ENCODE measurements around the gene MIB2. TPM values are rescaled to one million over a fixed set of nuclear protein-coding genes. Genes with fewer than 3 reads are reported as not detected.
"Not testable (repeated sequence)": the region's sequence is repeated elsewhere in the genome, so short reads cannot be mapped to it uniquely, and the experiment has no call there.

MIB2 gene
- total RNA-seq, 3 donors from 2014 or later (not counting 1 experiment from before 2014, with no cell fraction given), result 44.9 to 54.1 (median 46.0) TPM

DNA sequence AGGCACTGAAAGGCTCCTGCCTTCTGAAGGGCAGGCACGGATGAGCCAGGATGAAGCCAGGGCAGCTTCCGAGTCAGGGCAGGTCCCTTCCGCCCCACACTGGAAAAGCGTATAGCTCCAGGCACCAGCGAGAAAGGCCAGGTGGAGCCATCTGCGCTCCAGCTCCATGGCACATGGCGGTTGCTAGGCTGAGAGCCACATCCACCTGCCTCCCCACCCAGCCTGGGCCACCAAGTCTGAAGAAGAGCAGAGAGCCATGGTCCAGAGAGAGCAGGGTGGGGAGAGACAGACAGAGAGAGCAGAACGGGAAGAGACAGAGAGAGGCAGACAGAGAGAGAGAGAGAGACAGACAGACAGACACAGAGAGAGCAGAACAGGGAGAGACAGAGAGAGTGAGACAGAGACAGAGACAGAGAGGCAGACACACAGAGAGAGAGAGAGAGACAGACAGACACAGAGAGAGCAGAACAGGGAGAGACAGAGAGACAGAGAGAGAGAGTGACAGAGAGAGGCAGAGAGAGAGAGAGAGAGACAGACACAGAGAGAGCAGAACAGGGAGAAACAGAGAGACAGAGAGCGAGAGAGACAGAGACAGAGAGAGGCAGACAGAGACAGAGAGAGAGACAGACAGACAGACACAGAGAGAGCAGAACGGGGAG is 20.6 kb upstream of the MIB2 start:
- no peak overlapping the region for H3K27ac ChIP-seq (ENCODE audit: low read length)
- TF ChIP-seq, protein P1, sequence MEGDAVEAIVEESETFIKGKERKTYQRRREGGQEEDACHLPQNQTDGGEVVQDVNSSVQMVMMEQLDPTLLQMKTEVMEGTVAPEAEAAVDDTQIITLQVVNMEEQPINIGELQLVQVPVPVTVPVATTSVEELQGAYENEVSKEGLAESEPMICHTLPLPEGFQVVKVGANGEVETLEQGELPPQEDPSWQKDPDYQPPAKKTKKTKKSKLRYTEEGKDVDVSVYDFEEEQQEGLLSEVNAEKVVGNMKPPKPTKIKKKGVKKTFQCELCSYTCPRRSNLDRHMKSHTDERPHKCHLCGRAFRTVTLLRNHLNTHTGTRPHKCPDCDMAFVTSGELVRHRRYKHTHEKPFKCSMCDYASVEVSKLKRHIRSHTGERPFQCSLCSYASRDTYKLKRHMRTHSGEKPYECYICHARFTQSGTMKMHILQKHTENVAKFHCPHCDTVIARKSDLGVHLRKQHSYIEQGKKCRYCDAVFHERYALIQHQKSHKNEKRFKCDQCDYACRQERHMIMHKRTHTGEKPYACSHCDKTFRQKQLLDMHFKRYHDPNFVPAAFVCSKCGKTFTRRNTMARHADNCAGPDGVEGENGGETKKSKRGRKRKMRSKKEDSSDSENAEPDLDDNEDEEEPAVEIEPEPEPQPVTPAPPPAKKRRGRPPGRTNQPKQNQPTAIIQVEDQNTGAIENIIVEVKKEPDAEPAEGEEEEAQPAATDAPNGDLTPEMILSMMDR (IDR thresholded peaks at IDR 0.05), result no peak
- Mint-ChIP-seq H3K36me3 (no peaks in the 10 kb centered on the region), H3K4me3 (no peak overlapping the region), H3K27ac (no peak overlapping the region), H3K27me3 (ENCODE audit: low read depth in 2 of 2) (peaks cover 0 to 6% of the 10 kb centered on the region in 2 donors), H3K4me1 (peaks cover 0 to 7% of the 10 kb centered on the region in 2 donors), H3K9me3 (no peaks in the 10 kb centered on the region)
- ATAC-seq (peak in 1 of 3 donors; percentile 23), DNase-seq (no peak)
- H3K27me3 ChIP-seq (ENCODE audit: control insufficient read depth, insufficient read depth, low read length), result peaks cover 2% of the 10 kb centered on the region
- 86% methylated on average over 10 of the region's 10 CpGs for WGBS (ENCODE audit: insufficient coverage)
- H3K36me3 ChIP-seq (ENCODE audit: control insufficient read depth, insufficient read depth, low read length), result no peaks in the 10 kb centered on the region
- H3K4me3 ChIP-seq (ENCODE audit: low read length), result no peak overlapping the region
- H3K9me3 ChIP-seq (ENCODE audit: control insufficient read depth, insufficient read depth, low read length), result no peaks in the 10 kb centered on the region
- H3K4me1 ChIP-seq (ENCODE audit: control insufficient read depth, insufficient read depth, low read length), result peaks cover 11% of the 10 kb centered on the region
- intact Hi-C loops (cut with micrococcal nuclease), result no loop called here

DNA sequence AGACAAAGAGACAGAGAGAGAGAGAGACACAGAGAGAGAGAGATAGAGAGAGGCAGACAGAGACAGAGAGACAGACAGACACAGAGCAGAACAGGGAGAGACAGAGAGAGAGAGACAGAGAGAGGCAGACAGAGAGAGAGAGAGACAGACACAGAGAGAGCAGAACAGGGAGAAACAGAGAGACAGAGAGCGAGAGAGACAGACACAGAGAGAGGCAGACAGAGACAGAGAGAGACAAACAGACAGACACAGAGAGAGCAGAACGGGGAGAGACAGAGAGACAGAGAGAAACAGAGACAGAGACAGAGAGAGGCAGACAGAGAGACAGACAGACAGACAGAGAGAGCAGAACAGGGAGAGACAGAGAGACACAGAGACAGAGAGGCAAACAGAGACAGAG is 20.0 kb upstream of the MIB2 start:
- H3K27ac Mint-ChIP-seq; H3K36me3 Mint-ChIP-seq; H3K4me1 Mint-ChIP-seq; H3K9me3 Mint-ChIP-seq; H3K27me3 ChIP-seq (ENCODE audit: control insufficient read depth, insufficient read depth, low read length); H3K9me3 ChIP-seq (ENCODE audit: control insufficient read depth, insufficient read depth, low read length); H3K27ac ChIP-seq (ENCODE audit: low read length); H3K4me3 Mint-ChIP-seq; H3K36me3 ChIP-seq (ENCODE audit: control insufficient read depth, insufficient read depth, low read length); intact Hi-C loops (cut with micrococcal nuclease); DNase-seq; H3K27me3 Mint-ChIP-seq (ENCODE audit: low read depth in 2 of 2); H3K4me3 ChIP-seq (ENCODE audit: low read length); ATAC-seq: not testable (repeated sequence)
- H3K4me1 ChIP-seq (ENCODE audit: control insufficient read depth, insufficient read depth, low read length), result peaks cover 13% of the 10 kb centered on the region
- 84% methylated on average over 2 of the region's 2 CpGs for WGBS (ENCODE audit: insufficient coverage)

DNA sequence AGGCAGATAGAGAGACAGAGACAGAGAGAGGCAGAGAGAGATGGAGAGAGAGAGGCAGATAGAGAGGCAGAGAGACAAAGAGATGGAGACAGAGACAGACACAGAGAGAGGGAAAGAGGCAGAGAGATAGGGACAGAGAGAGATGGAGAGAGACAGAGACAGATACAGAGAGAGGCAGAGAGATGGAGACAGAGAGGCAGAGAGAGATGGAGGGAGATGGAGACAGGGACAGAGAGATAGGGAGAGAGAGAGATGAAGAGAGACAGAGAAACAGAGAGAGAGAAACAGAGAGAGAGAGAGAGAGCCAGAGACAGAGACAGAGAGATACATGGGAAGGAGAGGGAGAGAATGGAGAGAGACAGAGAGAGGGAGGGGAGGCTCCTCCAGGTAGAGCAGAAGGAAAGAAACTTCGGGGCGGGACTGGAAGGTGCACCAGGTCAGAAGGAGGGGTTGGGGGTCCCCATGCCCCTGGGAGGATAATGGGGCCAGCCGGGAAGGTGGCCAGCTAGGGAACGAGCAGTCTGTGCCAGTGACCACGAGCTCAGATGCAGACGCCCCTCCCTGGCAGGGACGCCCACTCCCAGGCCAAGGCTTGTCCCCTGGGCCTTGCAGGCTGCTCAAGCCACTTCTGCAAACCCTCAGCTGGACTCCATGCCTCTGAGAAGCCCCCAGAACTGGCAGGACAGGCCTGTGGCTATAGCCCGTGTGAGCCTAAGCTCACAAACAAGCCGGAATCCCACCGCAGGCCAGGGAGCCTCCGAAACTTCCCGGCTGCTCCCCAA is 18.6 kb upstream of the MIB2 start:
- DNase-seq (peak in 1 of 2 donors; percentile 10), ATAC-seq (no peak)
- no peak overlapping the region for H3K27ac Mint-ChIP-seq
- peaks cover 0 to 7% of the 10 kb centered on the region in 2 donors for H3K4me1 Mint-ChIP-seq
- H3K4me3 Mint-ChIP-seq, result no peak overlapping the region
- TF ChIP-seq, protein P1 (IDR thresholded peaks at IDR 0.05), result no peak
- Histone ChIP-seq H3K36me3 (ENCODE audit: control insufficient read depth, insufficient read depth, low read length) (no peaks in the 10 kb centered on the region), H3K4me3 (ENCODE audit: low read length) (no peak overlapping the region), H3K27ac (ENCODE audit: low read length) (no peak overlapping the region), H3K9me3 (ENCODE audit: control insufficient read depth, insufficient read depth, low read length) (no peaks in the 10 kb centered on the region), H3K4me1 (ENCODE audit: control insufficient read depth, insufficient read depth, low read length) (peaks cover 19% of the 10 kb centered on the region), H3K27me3 (ENCODE audit: control insufficient read depth, insufficient read depth, low read length) (peaks cover 2% of the 10 kb centered on the region)
- H3K27me3 Mint-ChIP-seq (ENCODE audit: low read depth in 2 of 2), result peaks cover 0 to 6% of the 10 kb centered on the region in 2 donors
- no peaks in the 10 kb centered on the region for H3K36me3 Mint-ChIP-seq
- WGBS (ENCODE audit: insufficient coverage), result 58% methylated on average over 12 of the region's 12 CpGs
- no peaks in the 10 kb centered on the region for H3K9me3 Mint-ChIP-seq
- intact Hi-C loops (cut with micrococcal nuclease), result no loop called here

DNA sequence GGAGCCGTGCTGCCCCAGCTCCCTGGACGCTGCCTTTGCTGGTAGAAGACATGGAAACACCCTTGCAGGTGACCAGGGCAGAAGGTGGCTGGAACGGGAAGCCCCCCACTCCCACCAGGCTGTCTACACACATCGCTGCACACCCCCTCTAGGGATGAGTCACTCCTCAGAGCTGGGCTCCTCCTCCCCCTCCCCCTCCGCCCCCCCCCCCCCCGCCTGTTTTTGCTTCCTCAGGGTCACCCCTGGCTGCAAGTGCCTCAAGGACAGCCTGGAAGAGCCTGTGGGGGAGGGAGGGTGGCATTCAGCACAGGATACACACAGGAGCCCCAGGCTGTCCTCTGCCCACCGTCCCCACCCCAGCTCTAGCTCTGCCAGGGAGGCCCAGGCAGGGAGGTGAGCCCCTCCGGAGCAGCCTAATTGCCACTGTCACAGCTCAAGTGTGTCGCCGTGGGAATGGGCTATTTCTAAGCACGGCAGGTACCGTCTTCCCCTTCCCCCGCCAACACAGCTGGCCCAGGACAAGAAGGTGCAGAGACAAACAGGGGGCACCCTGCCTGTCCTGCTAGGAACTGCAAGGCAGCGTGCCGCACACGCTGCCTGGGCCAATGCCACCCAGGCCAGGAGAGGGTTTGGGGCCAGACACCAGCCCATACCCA is 17.9 kb upstream of the MIB2 start:
- Histone ChIP-seq H3K9me3 (ENCODE audit: control insufficient read depth, insufficient read depth, low read length) (no peaks in the 10 kb centered on the region), H3K27ac (ENCODE audit: low read length) (no peak overlapping the region), H3K4me1 (ENCODE audit: control insufficient read depth, insufficient read depth, low read length) (peaks cover 19% of the 10 kb centered on the region), H3K27me3 (ENCODE audit: control insufficient read depth, insufficient read depth, low read length) (peaks cover 2% of the 10 kb centered on the region), H3K4me3 (ENCODE audit: low read length) (no peak overlapping the region), H3K36me3 (ENCODE audit: control insufficient read depth, insufficient read depth, low read length) (no peaks in the 10 kb centered on the region)
- TF ChIP-seq, protein P1 (IDR thresholded peaks at IDR 0.05), result no peak
- peak in 1 of 3 donors; percentile 22 for ATAC-seq
- Mint-ChIP-seq H3K4me1 (peaks cover 0 to 7% of the 10 kb centered on the region in 2 donors), H3K36me3 (no peaks in the 10 kb centered on the region), H3K27me3 (ENCODE audit: low read depth in 2 of 2) (peaks cover 0 to 6% of the 10 kb centered on the region in 2 donors), H3K27ac (no peak overlapping the region), H3K4me3 (peak overlapping the region; percentile 35), H3K9me3 (no peaks in the 10 kb centered on the region)
- peak in 1 of 2 donors; percentile 55 for DNase-seq
- 40% methylated on average over 13 of the region's 16 CpGs for WGBS (ENCODE audit: insufficient coverage)
- intact Hi-C loops (cut with micrococcal nuclease), result no loop called here

Measured in natural killer cell (primary cell).